ENCODE results near the gene LANCL3. TPM values are rescaled to one million over a fixed set of nuclear protein-coding genes. Genes with fewer than 3 reads are reported as not detected.

The LANCL3 gene
- total and polyA plus RNA-seq, 2 donors (not counting 1 experiment from before 2014, with no cell fraction given): 0.04 to 0.12 TPM

GRCh38 chrX:37697169-37697760 lies 125.8 kb downstream of the LANCL3 start:
- Histone ChIP-seq H3K79me2 (ENCODE audit: control insufficient read depth, insufficient read depth, low read length) (no peaks in the 10 kb centered on the region), H3K9me3 (ENCODE audit: control extremely low read depth in 1 of 3, control insufficient read depth in 2 of 3, insufficient read depth in 1 of 3, low read length in 2 of 3) (no peaks in the 10 kb centered on the region), H3K36me3 (replicated peaks in 1 of 2; ENCODE audit: control extremely low read depth in 1 of 2, control insufficient read depth in 1 of 2, extremely low read depth in 1 of 2, insufficient read depth in 2 of 2, low read length in 1 of 2) (no peaks in the 10 kb centered on the region), H2AFZ (ENCODE audit: insufficient read depth, low read depth, low read length, poor library complexity, severe bottlenecking) (no peak overlapping the region), H3K4me1 (ENCODE audit: control insufficient read depth in 2 of 2, insufficient read depth in 2 of 2, low read length in 2 of 2) (no peaks in the 10 kb centered on the region), H3K27me3 (replicated peaks in 1 of 4; ENCODE audit: control extremely low read depth in 1 of 4, control insufficient read depth in 3 of 4, insufficient read depth in 4 of 4, low read length in 3 of 4) (no peaks in the 10 kb centered on the region), H3K9ac (ENCODE audit: low read length) (no peak overlapping the region), H3K4me3 (ENCODE audit: control extremely low read depth in 1 of 5, extremely low read depth in 1 of 5, insufficient read depth in 1 of 5, low read depth in 2 of 5, low read length in 4 of 5) (no peak overlapping the region), H3K4me2 (replicated peaks; ENCODE audit: low read depth, low read length, poor library complexity, severe bottlenecking) (no peak overlapping the region), H4K20me1 (ENCODE audit: control insufficient read depth, insufficient read depth, low read length, poor library complexity, severe bottlenecking) (no peaks in the 10 kb centered on the region), H3K27ac (ENCODE audit: low read length in 2 of 2) (no peak overlapping the region)
- intact Hi-C loops (cut with micrococcal nuclease): no loop called here
- H3K4me3 Mint-ChIP-seq: no peak overlapping the region
- TF ChIP-seq EZH2 (IDR thresholded peaks at IDR 0.05; ENCODE audit: borderline replicate concordance, insufficient read depth, low read depth, low read length, poor library complexity, severe bottlenecking) (no peak), CTCF (IDR thresholded peaks at IDR 0.05) (no peak)
- no peaks in the 10 kb centered on the region for H3K4me1 Mint-ChIP-seq
- H3K27ac Mint-ChIP-seq: no peak overlapping the region
- H3K27me3 Mint-ChIP-seq: no peaks in the 10 kb centered on the region
- DNase-seq: no peak
- no CpG with 5 or more reads among the region's 1 CpG for WGBS (ENCODE audit: insufficient coverage)
- no peaks in the 10 kb centered on the region for H3K9me3 Mint-ChIP-seq (ENCODE audit: insufficient read depth)
- ATAC-seq (ENCODE audit: low read depth): no peak
- ChIA-PET CTCF (no interaction called here), POLR2A (no interaction called here)

- Histone ChIP-seq H3K4me1 (ENCODE audit: control insufficient read depth in 2 of 2, insufficient read depth in 2 of 2, low read length in 2 of 2) (no peaks in the 10 kb centered on the region), H2AFZ (ENCODE audit: insufficient read depth, low read depth, low read length, poor library complexity, severe bottlenecking) (no peak overlapping the region), H3K4me3 (ENCODE audit: control extremely low read depth in 1 of 5, extremely low read depth in 1 of 5, insufficient read depth in 1 of 5, low read depth in 2 of 5, low read length in 4 of 5) (no peak overlapping the region), H3K27me3 (replicated peaks in 1 of 4; ENCODE audit: control extremely low read depth in 1 of 4, control insufficient read depth in 3 of 4, insufficient read depth in 4 of 4, low read length in 3 of 4) (no peaks in the 10 kb centered on the region), H4K20me1 (ENCODE audit: control insufficient read depth, insufficient read depth, low read length, poor library complexity, severe bottlenecking) (no peaks in the 10 kb centered on the region), H3K4me2 (replicated peaks; ENCODE audit: low read depth, low read length, poor library complexity, severe bottlenecking) (no peak overlapping the region), H3K36me3 (replicated peaks in 1 of 2; ENCODE audit: control extremely low read depth in 1 of 2, control insufficient read depth in 1 of 2, extremely low read depth in 1 of 2, insufficient read depth in 2 of 2, low read length in 1 of 2) (no peaks in the 10 kb centered on the region), H3K9ac (ENCODE audit: low read length) (no peak overlapping the region), H3K9me3 (ENCODE audit: control extremely low read depth in 1 of 3, control insufficient read depth in 2 of 3, insufficient read depth in 1 of 3, low read length in 2 of 3) (no peaks in the 10 kb centered on the region), H3K79me2 (ENCODE audit: control insufficient read depth, insufficient read depth, low read length) (no peaks in the 10 kb centered on the region), H3K27ac (ENCODE audit: low read length in 2 of 2) (no peak overlapping the region)
- Mint-ChIP-seq H3K4me3 (no peak overlapping the region), H3K27me3 (no peaks in the 10 kb centered on the region), H3K9me3 (ENCODE audit: insufficient read depth) (no peaks in the 10 kb centered on the region), H3K27ac (no peak overlapping the region), H3K4me1 (no peaks in the 10 kb centered on the region)
- POLR2A ChIA-PET: no interaction called here
- TF ChIP-seq EZH2 (IDR thresholded peaks at IDR 0.05; ENCODE audit: borderline replicate concordance, insufficient read depth, low read depth, low read length, poor library complexity, severe bottlenecking): no peak
- TF ChIP-seq CTCF (IDR thresholded peaks at IDR 0.05): no peak
- DNase-seq: no peak
- 92% methylated on average over 2 of the region's 4 CpGs for WGBS (ENCODE audit: insufficient coverage)
- no peak for ATAC-seq (ENCODE audit: low read depth)
- CTCF ChIA-PET: no interaction called here
- intact Hi-C loops (cut with micrococcal nuclease): no loop called here
These were observed 130.1 kb downstream of the LANCL3 start for GRCh38 chrX:37701588-37701987.

Measured in B cell (primary cell).